Measurements from ENCODE around the gene FAM209A. TPM values are rescaled to one million over a fixed set of nuclear protein-coding genes. Genes with fewer than 3 reads are reported as not detected.

The FAM209A gene
- total RNA-seq, 1 experiment from 2014 or later = 0.34 TPM

DNA sequence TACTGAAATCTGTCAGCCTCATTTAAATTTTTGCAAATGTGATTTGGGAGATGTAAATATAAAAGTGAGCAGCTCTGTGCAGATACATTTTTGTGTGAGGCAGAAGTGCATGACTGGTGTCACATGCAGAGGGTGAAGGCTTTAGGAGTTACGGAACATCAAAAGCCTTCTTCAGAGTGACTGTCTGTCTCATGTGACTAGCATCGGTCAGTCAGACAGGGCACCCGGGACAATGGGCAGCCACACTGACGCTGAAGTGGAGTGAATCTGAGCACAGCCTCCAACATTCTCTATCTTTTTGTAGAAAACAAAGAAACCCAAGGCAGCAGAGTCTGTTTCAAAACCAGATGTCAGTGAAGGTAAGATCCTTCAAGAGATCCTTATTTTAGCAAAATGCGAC, 7.9 kb upstream of the FAM209A start:
- RAD21 ChIA-PET (ENCODE audit: low non-redundant PET in 1 of 2, low total read pairs in 2 of 2, uncharacterized antibody in 2 of 2, unreplicated experiment in 2 of 2) = no interaction called here
- H3K36me3 ChIP-seq (ENCODE audit: control insufficient read depth in 1 of 2, insufficient read depth in 2 of 2, low read length in 2 of 2) = peaks cover 20 to 23% of the 10 kb centered on the region in 2 experiments; a peak in 3 of 4 replicates
- H3K79me2 ChIP-seq (ENCODE audit: insufficient read depth, low read length) = no peaks in the 10 kb centered on the region
- H3K4me3 ChIP-seq (replicated peaks in 1 of 2; ENCODE audit: low read depth in 1 of 2, low read length in 2 of 2) = no peak overlapping the region
- peaks cover 0 to 7% of the 10 kb centered on the region in 2 experiments; a peak in 1 of 4 replicates for H3K9me3 ChIP-seq (ENCODE audit: control insufficient read depth in 1 of 2, insufficient read depth in 1 of 2, low read depth in 1 of 2, low read length in 2 of 2)
- DNase-seq (ENCODE audit: low read depth, low spot score) (no peak), ATAC-seq (no peak)
- POLR2A ChIA-PET = no interaction called here
- no peak overlapping the region for H3K27ac ChIP-seq (ENCODE audit: low read depth, low read length)
- intact Hi-C loops (cut with micrococcal nuclease) = no loop called here
- H3K9me2 ChIP-seq (ENCODE audit: insufficient read depth) = no peaks in the 10 kb centered on the region
- H2AFZ ChIP-seq (ENCODE audit: low read depth, low read length, poor library complexity, severe bottlenecking) = no peak overlapping the region
- TF ChIP-seq EZH2phosphoT487 (IDR thresholded peaks at IDR 0.05; ENCODE audit: borderline replicate concordance) = no peak
- no peak for TF ChIP-seq YY1 (IDR thresholded peaks at IDR 0.05; ENCODE audit: extremely low read depth, insufficient replicate concordance, low read depth, low read length)
- TF ChIP-seq EZH2 (IDR thresholded peaks at IDR 0.05) = no peak
- TF ChIP-seq POLR2AphosphoS5 (IDR thresholded peaks at IDR 0.05; ENCODE audit: low read depth, low read length) = no peak
- TF ChIP-seq JUND (IDR thresholded peaks at IDR 0.05) = no peak
- TF ChIP-seq, protein P1, sequence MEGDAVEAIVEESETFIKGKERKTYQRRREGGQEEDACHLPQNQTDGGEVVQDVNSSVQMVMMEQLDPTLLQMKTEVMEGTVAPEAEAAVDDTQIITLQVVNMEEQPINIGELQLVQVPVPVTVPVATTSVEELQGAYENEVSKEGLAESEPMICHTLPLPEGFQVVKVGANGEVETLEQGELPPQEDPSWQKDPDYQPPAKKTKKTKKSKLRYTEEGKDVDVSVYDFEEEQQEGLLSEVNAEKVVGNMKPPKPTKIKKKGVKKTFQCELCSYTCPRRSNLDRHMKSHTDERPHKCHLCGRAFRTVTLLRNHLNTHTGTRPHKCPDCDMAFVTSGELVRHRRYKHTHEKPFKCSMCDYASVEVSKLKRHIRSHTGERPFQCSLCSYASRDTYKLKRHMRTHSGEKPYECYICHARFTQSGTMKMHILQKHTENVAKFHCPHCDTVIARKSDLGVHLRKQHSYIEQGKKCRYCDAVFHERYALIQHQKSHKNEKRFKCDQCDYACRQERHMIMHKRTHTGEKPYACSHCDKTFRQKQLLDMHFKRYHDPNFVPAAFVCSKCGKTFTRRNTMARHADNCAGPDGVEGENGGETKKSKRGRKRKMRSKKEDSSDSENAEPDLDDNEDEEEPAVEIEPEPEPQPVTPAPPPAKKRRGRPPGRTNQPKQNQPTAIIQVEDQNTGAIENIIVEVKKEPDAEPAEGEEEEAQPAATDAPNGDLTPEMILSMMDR (IDR thresholded peaks at IDR 0.05 in 2 of 3, conservative IDR thresholded peaks at IDR 0.05 in 1 of 3; ENCODE audit: borderline replicate concordance in 1 of 3, insufficient read depth in 1 of 3, low read depth in 2 of 3, low read length in 2 of 3) = no peak
- TF ChIP-seq CEBPB (IDR thresholded peaks at IDR 0.05; ENCODE audit: low read depth) = no peak
- TF ChIP-seq, protein P2, sequence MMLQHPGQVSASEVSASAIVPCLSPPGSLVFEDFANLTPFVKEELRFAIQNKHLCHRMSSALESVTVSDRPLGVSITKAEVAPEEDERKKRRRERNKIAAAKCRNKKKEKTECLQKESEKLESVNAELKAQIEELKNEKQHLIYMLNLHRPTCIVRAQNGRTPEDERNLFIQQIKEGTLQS (IDR thresholded peaks at IDR 0.05) = no peak
- TF ChIP-seq, protein P3, sequence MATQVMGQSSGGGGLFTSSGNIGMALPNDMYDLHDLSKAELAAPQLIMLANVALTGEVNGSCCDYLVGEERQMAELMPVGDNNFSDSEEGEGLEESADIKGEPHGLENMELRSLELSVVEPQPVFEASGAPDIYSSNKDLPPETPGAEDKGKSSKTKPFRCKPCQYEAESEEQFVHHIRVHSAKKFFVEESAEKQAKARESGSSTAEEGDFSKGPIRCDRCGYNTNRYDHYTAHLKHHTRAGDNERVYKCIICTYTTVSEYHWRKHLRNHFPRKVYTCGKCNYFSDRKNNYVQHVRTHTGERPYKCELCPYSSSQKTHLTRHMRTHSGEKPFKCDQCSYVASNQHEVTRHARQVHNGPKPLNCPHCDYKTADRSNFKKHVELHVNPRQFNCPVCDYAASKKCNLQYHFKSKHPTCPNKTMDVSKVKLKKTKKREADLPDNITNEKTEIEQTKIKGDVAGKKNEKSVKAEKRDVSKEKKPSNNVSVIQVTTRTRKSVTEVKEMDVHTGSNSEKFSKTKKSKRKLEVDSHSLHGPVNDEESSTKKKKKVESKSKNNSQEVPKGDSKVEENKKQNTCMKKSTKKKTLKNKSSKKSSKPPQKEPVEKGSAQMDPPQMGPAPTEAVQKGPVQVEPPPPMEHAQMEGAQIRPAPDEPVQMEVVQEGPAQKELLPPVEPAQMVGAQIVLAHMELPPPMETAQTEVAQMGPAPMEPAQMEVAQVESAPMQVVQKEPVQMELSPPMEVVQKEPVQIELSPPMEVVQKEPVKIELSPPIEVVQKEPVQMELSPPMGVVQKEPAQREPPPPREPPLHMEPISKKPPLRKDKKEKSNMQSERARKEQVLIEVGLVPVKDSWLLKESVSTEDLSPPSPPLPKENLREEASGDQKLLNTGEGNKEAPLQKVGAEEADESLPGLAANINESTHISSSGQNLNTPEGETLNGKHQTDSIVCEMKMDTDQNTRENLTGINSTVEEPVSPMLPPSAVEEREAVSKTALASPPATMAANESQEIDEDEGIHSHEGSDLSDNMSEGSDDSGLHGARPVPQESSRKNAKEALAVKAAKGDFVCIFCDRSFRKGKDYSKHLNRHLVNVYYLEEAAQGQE (IDR thresholded peaks at IDR 0.05; ENCODE audit: low read depth) = no peak
- no peak for TF ChIP-seq ELF1 (IDR thresholded peaks at IDR 0.05; ENCODE audit: borderline replicate concordance, low read depth)
- TF ChIP-seq, protein P4, sequence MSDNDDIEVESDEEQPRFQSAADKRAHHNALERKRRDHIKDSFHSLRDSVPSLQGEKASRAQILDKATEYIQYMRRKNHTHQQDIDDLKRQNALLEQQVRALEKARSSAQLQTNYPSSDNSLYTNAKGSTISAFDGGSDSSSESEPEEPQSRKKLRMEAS (IDR thresholded peaks at IDR 0.05) = no peak
- no peak for TF ChIP-seq ZNF274 (IDR thresholded peaks at IDR 0.05; ENCODE audit: low read depth, low read length)
- no peak for TF ChIP-seq RAD21 (IDR thresholded peaks at IDR 0.05; ENCODE audit: low read depth)
- TF ChIP-seq FOSL1 (IDR thresholded peaks at IDR 0.05; ENCODE audit: low read depth) = no peak
- no peak for TF ChIP-seq SP1 (IDR thresholded peaks at IDR 0.05; ENCODE audit: low read depth)
- TF ChIP-seq, protein P5, sequence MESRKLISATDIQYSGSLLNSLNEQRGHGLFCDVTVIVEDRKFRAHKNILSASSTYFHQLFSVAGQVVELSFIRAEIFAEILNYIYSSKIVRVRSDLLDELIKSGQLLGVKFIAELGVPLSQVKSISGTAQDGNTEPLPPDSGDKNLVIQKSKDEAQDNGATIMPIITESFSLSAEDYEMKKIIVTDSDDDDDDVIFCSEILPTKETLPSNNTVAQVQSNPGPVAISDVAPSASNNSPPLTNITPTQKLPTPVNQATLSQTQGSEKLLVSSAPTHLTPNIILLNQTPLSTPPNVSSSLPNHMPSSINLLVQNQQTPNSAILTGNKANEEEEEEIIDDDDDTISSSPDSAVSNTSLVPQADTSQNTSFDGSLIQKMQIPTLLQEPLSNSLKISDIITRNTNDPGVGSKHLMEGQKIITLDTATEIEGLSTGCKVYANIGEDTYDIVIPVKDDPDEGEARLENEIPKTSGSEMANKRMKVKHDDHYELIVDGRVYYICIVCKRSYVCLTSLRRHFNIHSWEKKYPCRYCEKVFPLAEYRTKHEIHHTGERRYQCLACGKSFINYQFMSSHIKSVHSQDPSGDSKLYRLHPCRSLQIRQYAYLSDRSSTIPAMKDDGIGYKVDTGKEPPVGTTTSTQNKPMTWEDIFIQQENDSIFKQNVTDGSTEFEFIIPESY (IDR thresholded peaks at IDR 0.05; ENCODE audit: extremely low read depth, insufficient replicate concordance, low read length) = no peak
- no peak for TF ChIP-seq CBX3 (IDR thresholded peaks at IDR 0.05; ENCODE audit: low read depth)
- TF ChIP-seq SRF (IDR thresholded peaks at IDR 0.05; ENCODE audit: low read depth) = no peak
- H3K27me3 ChIP-seq (ENCODE audit: insufficient read depth, low read length) = no peaks in the 10 kb centered on the region
- no peaks in the 10 kb centered on the region for H4K20me1 ChIP-seq (ENCODE audit: insufficient read depth)
- no peaks in the 10 kb centered on the region for H3K4me1 ChIP-seq (ENCODE audit: control insufficient read depth in 1 of 2, insufficient read depth in 2 of 2, low read length in 2 of 2)
- H3K9ac ChIP-seq (ENCODE audit: low read length) = no peak overlapping the region
- H3K4me2 ChIP-seq (ENCODE audit: low read length) = no peak overlapping the region
- CTCF ChIA-PET = no interaction called here
- no TSS peak for BruUV-seq (replicated peaks)
